T-cell (primary cell): ENCODE measurements around the gene DIMT1. TPM values are rescaled to one million over a fixed set of nuclear protein-coding genes. Genes with fewer than 3 reads are reported as not detected.

Experiments
- ATAC-seq, 4 experiments: fragments of 200-7000 bp in 3 of 4; fragments of 150-1000 bp in 1 of 4; cut with Tn5 transposase; replicated peaks in 1 of 4; 1 replicate in 3 of 4; 2 replicates in 1 of 4; pipeline ENCODE4 v1.10.0; 2021; ENCODE audit warnings: moderate library complexity in 3 of 4, mild to moderate bottlenecking in 2 of 4, moderate number of reproducible peaks in 1 of 4
- CTCF ChIA-PET, 2 donors: fragments of 300-600 bp; sonication (Branson Sonifier 250); formaldehyde crosslinking; loops; one replicate each; lab custom pipeline; 2022; ENCODE audit warnings: antibody characterized with exemption in 2 of 2; lab: Charles Lee
- POLR2A ChIA-PET, 2 donors: fragments of 300-600 bp; sonication (Branson Sonifier 250); formaldehyde crosslinking; loops; one replicate each; lab custom pipeline; 2022; ENCODE audit warnings: antibody characterized with exemption in 2 of 2; lab: Charles Lee
- DNase-seq, 35 experiments: peaks; one replicate each; pipeline versions ENCODE4 v3.0.0 to v3.0.0-alpha.2; 2013 to 2023
- H3K27ac ChIP-seq: one replicate; pipeline ENCODE4 v1.5.1; 2013; ENCODE audit warnings: low read length
- H3K27me3 ChIP-seq, 2 experiments: replicated peaks in 1 of 2; 1 replicate in 1 of 2; 2 replicates in 1 of 2; pipeline versions ENCODE4 v1.6.1 to v1.7.0; 2013; ENCODE audit warnings: low read length in 1 of 2, mixed read lengths in 1 of 2; ENCODE audit not compliant: control insufficient read depth in 2 of 2, insufficient read depth in 2 of 2; ENCODE audit errors: extremely low read depth in 1 of 2
- H3K36me3 ChIP-seq, 2 donors: 1 replicate in 1 of 2; 2 replicates in 1 of 2; pipeline versions ENCODE4 v1.6.1 to v1.7.0; 2013; ENCODE audit warnings: low read length in 1 of 2; ENCODE audit not compliant: control insufficient read depth in 2 of 2, insufficient read depth in 1 of 2; ENCODE audit errors: extremely low read depth in 1 of 2
- H3K4me1 ChIP-seq, 2 experiments: 1 replicate in 1 of 2; 2 replicates in 1 of 2; pipeline versions ENCODE4 v1.6.1 to v1.7.0; 2013; ENCODE audit warnings: low read length in 2 of 2, mixed read lengths in 1 of 2; ENCODE audit not compliant: insufficient read depth in 2 of 2, control insufficient read depth in 1 of 2; ENCODE audit errors: extremely low read depth in 1 of 2
- H3K4me3 ChIP-seq, 2 donors: 1 replicate in 1 of 2; 2 replicates in 1 of 2; pipeline versions ENCODE4 v1.5.1 to v1.7.0; 2013; ENCODE audit warnings: mild to moderate bottlenecking in 2 of 2, low read length in 1 of 2, moderate library complexity in 1 of 2; ENCODE audit not compliant: control insufficient read depth in 1 of 2; ENCODE audit errors: extremely low read depth in 1 of 2
- H3K9me3 ChIP-seq: 2 replicates; pipeline ENCODE4 v1.7.0; 2013
- H3K27ac Mint-ChIP-seq, 2 donors: one replicate each; pipeline ENCODE4 v1.8.0; 2020 to 2021; ENCODE audit warnings: mild to moderate bottlenecking in 2 of 2, mixed read lengths in 2 of 2
- H3K27me3 Mint-ChIP-seq, 2 donors: one replicate each; pipeline ENCODE4 v1.8.0; 2021 to 2022; ENCODE audit warnings: mixed read lengths in 2 of 2
- H3K36me3 Mint-ChIP-seq: one replicate; pipeline ENCODE4 v1.8.0; 2021; ENCODE audit warnings: mixed read lengths
- H3K4me1 Mint-ChIP-seq, 3 donors: one replicate each; pipeline ENCODE4 v1.8.0; 2020 to 2022; ENCODE audit warnings: mixed read lengths in 3 of 3, mild to moderate bottlenecking in 1 of 3
- H3K4me3 Mint-ChIP-seq, 3 donors: one replicate each; pipeline ENCODE4 v1.8.0; 2020 to 2022; ENCODE audit warnings: mild to moderate bottlenecking in 3 of 3, mixed read lengths in 3 of 3, moderate library complexity in 3 of 3
- H3K9me3 Mint-ChIP-seq, 3 donors: one replicate each; pipeline ENCODE4 v1.8.0; 2020 to 2022; ENCODE audit warnings: mixed read lengths in 3 of 3
- WGBS: methylation state at CpG from one replicate; pipeline ENCODE4 v1.1.5; 2013; ENCODE audit warnings: missing lambda C conversion rate; ENCODE audit not compliant: insufficient coverage; 5-methylcytosine and 5-hydroxymethylcytosine counted together
- total RNA-seq, 35 experiments: library from RNA in 6 of 35; stranded (reverse) in 6 of 35; fragments of 120-200 nt in 1 of 35; gene quantifications; one replicate each; pipeline versions ENCODE4 v1.2.1 to v1.2.4 and lab custom pipeline; 2013 to 2026

DIMT1 gene
- total RNA-seq, 5 donors from 2014 or later (not counting 1 experiment from before 2014, with no cell fraction given): 18.5 to 27.5 (median 25.4) TPM

DNA sequence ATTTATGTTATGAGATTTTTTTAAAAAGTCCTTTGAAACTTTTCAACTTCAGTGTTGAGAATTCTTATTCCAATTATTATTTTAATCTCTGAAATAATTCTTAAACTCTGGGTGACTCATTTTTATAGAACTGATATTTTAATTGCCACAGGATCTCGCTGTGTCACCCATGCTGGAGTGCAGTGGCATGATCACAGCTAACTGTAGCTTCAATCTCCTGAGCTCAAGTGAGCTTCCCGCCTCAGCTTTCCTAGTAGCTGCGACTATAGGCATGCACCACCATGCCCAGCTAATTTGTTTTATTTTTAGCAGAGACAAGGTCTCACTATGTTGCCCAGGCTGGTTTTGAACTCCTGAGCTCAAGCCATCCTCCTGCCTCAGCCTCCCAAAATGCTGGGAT is 41.0 kb downstream of the DIMT1 start:
- Mint-ChIP-seq H3K4me3 (no peak overlapping the region), H3K27ac (no peak overlapping the region), H3K9me3 (no peaks in the 10 kb centered on the region), H3K27me3 (no peaks in the 10 kb centered on the region), H3K36me3 (peaks cover 26% of the 10 kb centered on the region), H3K4me1 (peaks cover 0 to 3% (median 2%) of the 10 kb centered on the region in 3 donors)
- ChIA-PET POLR2A (interaction anchor here (0.6 to 0.7 kb wide), 2 partner anchors 41 to 81 kb away, joined by 3 read pairs; no protein-coding TSS in a partner anchor), CTCF (interaction anchor here (1.2 to 2.0 kb wide), 4 partner anchors 10 to 54 kb away, joined by 3 to 9 read pairs (median 4); no protein-coding TSS in a partner anchor)
- no peaks in the 10 kb centered on the region for H3K27me3 ChIP-seq
- DNase-seq (no peak), ATAC-seq (no peak)
- H3K27ac ChIP-seq: no peak overlapping the region
- H3K4me3 ChIP-seq: no peak overlapping the region
- peaks cover 5 to 46% of the 10 kb centered on the region in 2 donors for H3K36me3 ChIP-seq
- WGBS: 100% methylated on average over 3 of the region's 3 CpGs
- no peaks in the 10 kb centered on the region for H3K9me3 ChIP-seq
- H3K4me1 ChIP-seq: no peaks in the 10 kb centered on the region

- no peaks in the 10 kb centered on the region for H3K9me3 ChIP-seq
- POLR2A ChIA-PET: no interaction called here
- CTCF ChIA-PET: interaction anchor here (0.5 to 3.6 kb wide), 11 partner anchors 10 to 135 kb away, joined by 3 to 33 read pairs (median 4); no protein-coding TSS in a partner anchor
- no peak overlapping the region for H3K27ac ChIP-seq
- H3K36me3 ChIP-seq: peaks cover 0 to 65% of the 10 kb centered on the region in 2 donors
- peaks cover 7 to 8% (median 7%) of the 10 kb centered on the region in 3 donors for H3K4me1 Mint-ChIP-seq
- ATAC-seq (peak; percentile 52 to 63 (median 58)), DNase-seq (peak in 10 of 35 experiments; percentile 15 to 76 (median 29))
- no peak overlapping the region for H3K4me3 Mint-ChIP-seq
- H3K27ac Mint-ChIP-seq: peak overlapping the region; percentile 6 to 55
- no peaks in the 10 kb centered on the region for H3K27me3 ChIP-seq
- H3K4me1 ChIP-seq: no peaks in the 10 kb centered on the region
- peaks cover 17% of the 10 kb centered on the region for H3K36me3 Mint-ChIP-seq
- no peaks in the 10 kb centered on the region for H3K27me3 Mint-ChIP-seq
- no peaks in the 10 kb centered on the region for H3K9me3 Mint-ChIP-seq
- H3K4me3 ChIP-seq: no peak overlapping the region
Observed at GRCh38 chr5:62354028-62354874, 49.5 kb downstream of the DIMT1 start.

DNA sequence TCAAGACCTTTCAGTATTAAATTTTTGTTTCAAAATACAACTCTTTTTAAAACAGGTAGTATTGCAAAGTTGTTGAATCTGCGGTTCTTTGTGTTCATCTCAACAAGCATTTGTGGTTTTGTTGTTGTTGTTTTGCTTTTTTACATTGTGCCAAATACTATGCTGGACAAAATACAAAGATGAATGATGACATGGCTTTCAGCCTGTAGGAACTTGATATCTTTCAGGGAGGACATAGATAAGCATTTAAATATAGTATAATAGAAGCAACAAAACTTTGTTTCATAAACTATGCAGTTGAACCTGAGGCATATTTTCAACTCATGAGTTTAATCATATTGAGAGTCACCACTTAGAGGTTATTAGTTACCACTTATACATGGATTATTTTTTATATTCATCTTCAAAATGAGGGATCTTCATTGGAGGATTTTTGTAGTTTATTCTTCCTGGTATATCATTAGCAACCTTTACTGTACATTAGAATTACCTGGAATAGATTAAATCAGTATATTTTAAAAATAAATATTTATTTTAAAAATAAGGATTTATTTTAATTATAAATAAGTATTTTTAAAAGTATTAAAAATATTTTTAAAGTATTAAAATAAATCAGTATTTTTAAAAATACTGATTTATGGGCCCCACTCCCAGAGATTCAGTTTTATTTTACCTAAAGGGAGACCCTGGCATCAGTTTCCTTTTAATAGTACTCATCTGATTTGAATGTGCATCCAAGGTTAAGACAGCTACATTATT is 54.8 kb downstream of the DIMT1 start:
- Mint-ChIP-seq H3K9me3 (no peaks in the 10 kb centered on the region), H3K4me1 (peaks cover 8 to 27% (median 26%) of the 10 kb centered on the region in 3 donors), H3K36me3 (peaks cover 26% of the 10 kb centered on the region), H3K27ac (peak overlapping the region; percentile 67 to 82), H3K27me3 (no peaks in the 10 kb centered on the region), H3K4me3 (no peak overlapping the region)
- DNase-seq (no peak), ATAC-seq (no peak)
- Histone ChIP-seq H3K27me3 (no peaks in the 10 kb centered on the region), H3K4me1 (peaks cover 2 to 8% of the 10 kb centered on the region in 2 experiments), H3K9me3 (no peaks in the 10 kb centered on the region), H3K27ac (peak overlapping the region; percentile 23), H3K4me3 (no peak overlapping the region), H3K36me3 (peaks cover 3 to 40% of the 10 kb centered on the region in 2 donors)
- ChIA-PET POLR2A (no interaction called here), CTCF (interaction anchor here in 1 of 2 donors (0.5 to 1.6 kb wide), 3 partner anchors 57 to 124 kb away, joined by 3 to 8 read pairs (median 5); no protein-coding TSS in a partner anchor)
- no CpG with 5 or more reads among the region's 1 CpG for WGBS

DNA sequence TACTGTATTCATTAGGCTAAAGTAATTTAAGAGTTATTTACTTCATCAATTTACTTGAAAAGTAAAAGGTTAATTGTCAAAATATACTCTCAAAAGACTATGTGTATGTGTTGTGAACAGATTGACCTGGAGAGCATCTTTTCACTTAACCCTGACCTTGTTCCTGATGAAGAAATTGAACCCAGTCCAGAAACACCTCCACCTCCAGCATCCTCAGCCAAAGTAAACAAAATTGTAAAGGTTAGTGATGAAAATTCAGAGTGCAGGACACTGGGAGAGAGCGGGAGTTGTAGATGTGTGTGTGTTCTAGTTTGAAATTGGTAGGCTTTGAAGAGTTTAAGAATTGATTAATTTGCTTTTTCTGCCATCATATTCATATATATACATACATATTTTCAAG is 55.8 kb downstream of the DIMT1 start:
- H3K4me1 ChIP-seq: peaks cover 4 to 12% of the 10 kb centered on the region in 2 experiments
- H3K4me3 ChIP-seq: no peak overlapping the region
- no peaks in the 10 kb centered on the region for H3K27me3 ChIP-seq
- ChIA-PET POLR2A (no interaction called here), CTCF (interaction anchor here in 1 of 2 donors (1.2 kb wide), 1 partner anchor 123 kb away, joined by 6 read pairs; no protein-coding TSS in a partner anchor)
- no peaks in the 10 kb centered on the region for H3K9me3 Mint-ChIP-seq
- peak overlapping the region; percentile 67 to 70 for H3K27ac Mint-ChIP-seq
- no peak overlapping the region for H3K27ac ChIP-seq
- peaks cover 3 to 38% of the 10 kb centered on the region in 2 donors for H3K36me3 ChIP-seq
- no peaks in the 10 kb centered on the region for H3K27me3 Mint-ChIP-seq
- DNase-seq (no peak), ATAC-seq (no peak)
- no peak overlapping the region for H3K4me3 Mint-ChIP-seq
- peaks cover 17 to 36% (median 35%) of the 10 kb centered on the region in 3 donors for H3K4me1 Mint-ChIP-seq
- WGBS: no CpG with 5 or more reads among the region's 1 CpG
- H3K9me3 ChIP-seq: no peaks in the 10 kb centered on the region
- peaks cover 24% of the 10 kb centered on the region for H3K36me3 Mint-ChIP-seq

GRCh38 chr5:62346748-62347147 is 57.0 kb downstream of the DIMT1 start:
- no peak overlapping the region for H3K4me3 Mint-ChIP-seq
- H3K27ac ChIP-seq: no peak overlapping the region
- DNase-seq (no peak), ATAC-seq (no peak)
- H3K36me3 ChIP-seq: peaks cover 3 to 32% of the 10 kb centered on the region in 2 donors
- H3K36me3 Mint-ChIP-seq: peaks cover 18% of the 10 kb centered on the region
- no peaks in the 10 kb centered on the region for H3K9me3 ChIP-seq
- no CpG with 5 or more reads among the region's 2 CpGs for WGBS
- CTCF ChIA-PET: interaction anchor here in 1 of 2 donors (1.1 kb wide), 1 partner anchor 10 kb away, joined by 3 read pairs; no protein-coding TSS in a partner anchor
- no peak overlapping the region for H3K4me3 ChIP-seq
- no peaks in the 10 kb centered on the region for H3K9me3 Mint-ChIP-seq
- no peaks in the 10 kb centered on the region for H3K27me3 ChIP-seq
- H3K4me1 ChIP-seq: peaks cover 14 to 23% of the 10 kb centered on the region in 2 experiments
- POLR2A ChIA-PET: no interaction called here
- H3K27ac Mint-ChIP-seq: peak overlapping the region; percentile 41 to 50
- H3K4me1 Mint-ChIP-seq: peaks cover 27 to 47% (median 45%) of the 10 kb centered on the region in 3 donors
- H3K27me3 Mint-ChIP-seq: no peaks in the 10 kb centered on the region

DNA sequence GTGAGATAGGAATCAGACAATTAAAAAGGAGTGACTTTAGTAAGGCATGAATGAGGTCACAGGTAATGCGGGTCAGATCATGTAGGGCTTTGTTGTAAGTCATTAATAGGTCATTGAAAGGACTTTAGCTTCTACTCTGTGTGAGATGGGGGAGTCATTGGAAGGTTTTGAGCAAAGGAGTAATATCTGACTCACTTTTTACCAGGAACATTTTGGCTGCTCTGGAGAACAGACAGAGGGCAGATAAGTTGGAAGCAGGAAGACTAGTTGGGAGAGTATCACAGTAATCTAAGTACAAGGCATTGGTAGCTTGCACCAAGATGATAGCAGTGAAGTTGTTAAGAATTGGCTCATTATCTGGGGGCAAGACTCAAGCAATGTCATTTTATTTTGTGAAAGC is 60.3 kb downstream of the DIMT1 start:
- H3K4me1 Mint-ChIP-seq: peaks cover 43 to 65% (median 64%) of the 10 kb centered on the region in 3 donors
- H3K36me3 ChIP-seq: peaks cover 3 to 5% of the 10 kb centered on the region in 2 donors
- CTCF ChIA-PET: interaction anchor here (1.1 to 1.7 kb wide), 4 partner anchors 9 to 119 kb away, joined by 3 to 9 read pairs (median 8); no protein-coding TSS in a partner anchor
- DNase-seq: no peak
- H3K27ac Mint-ChIP-seq: peak overlapping the region; percentile 29 to 65
- no CpG with 5 or more reads among the region's 1 CpG for WGBS
- no peaks in the 10 kb centered on the region for H3K27me3 Mint-ChIP-seq
- peak overlapping the region in 1 of 3 donors; percentile 46 for H3K4me3 Mint-ChIP-seq
- H3K4me3 ChIP-seq: no peak overlapping the region
- no peaks in the 10 kb centered on the region for H3K9me3 Mint-ChIP-seq
- H3K4me1 ChIP-seq: peaks cover 28 to 36% of the 10 kb centered on the region in 2 experiments
- ATAC-seq: no peak
- peaks cover 5% of the 10 kb centered on the region for H3K36me3 Mint-ChIP-seq
- no peak overlapping the region for H3K27ac ChIP-seq
- no peaks in the 10 kb centered on the region for H3K27me3 ChIP-seq
- POLR2A ChIA-PET: no interaction called here
- no peaks in the 10 kb centered on the region for H3K9me3 ChIP-seq
